GM10248 (cell line): ENCODE measurements around the gene RECQL5.
"Not testable (repeated sequence)": the region's sequence is repeated elsewhere in the genome, so short reads cannot be mapped to it uniquely, and the experiment has no call there.

Source experiments
- CTCF ChIA-PET: fragments of 300-600 bp; sonication (Branson Sonifier 250); formaldehyde crosslinking; extraction: SDS; loops from one replicate; lab custom pipeline; 2021; ENCODE audit warnings: antibody characterized with exemption; lab: Yijun Ruan, JAX
- POLR2A ChIA-PET: fragments of 350-650 bp; sonication (Branson Sonifier 250); formaldehyde crosslinking; extraction: SDS; loops from one replicate; lab custom pipeline; 2020; ENCODE audit warnings: antibody characterized with exemption; lab: Yijun Ruan, JAX
- DNase-seq: peaks from one replicate; pipeline ENCODE4 v3.0.0; 2012; ENCODE audit errors: extremely low spot score
- TF ChIP-seq, protein P1 (sequence below): IDR thresholded peaks from 2 replicates; pipeline ENCODE4 v1.5.1; 2012; ENCODE audit warnings: mild to moderate bottlenecking, low read depth; ENCODE audit errors: extremely low read depth, missing control alignments, control extremely low read depth

Gene RECQL5

DNA sequence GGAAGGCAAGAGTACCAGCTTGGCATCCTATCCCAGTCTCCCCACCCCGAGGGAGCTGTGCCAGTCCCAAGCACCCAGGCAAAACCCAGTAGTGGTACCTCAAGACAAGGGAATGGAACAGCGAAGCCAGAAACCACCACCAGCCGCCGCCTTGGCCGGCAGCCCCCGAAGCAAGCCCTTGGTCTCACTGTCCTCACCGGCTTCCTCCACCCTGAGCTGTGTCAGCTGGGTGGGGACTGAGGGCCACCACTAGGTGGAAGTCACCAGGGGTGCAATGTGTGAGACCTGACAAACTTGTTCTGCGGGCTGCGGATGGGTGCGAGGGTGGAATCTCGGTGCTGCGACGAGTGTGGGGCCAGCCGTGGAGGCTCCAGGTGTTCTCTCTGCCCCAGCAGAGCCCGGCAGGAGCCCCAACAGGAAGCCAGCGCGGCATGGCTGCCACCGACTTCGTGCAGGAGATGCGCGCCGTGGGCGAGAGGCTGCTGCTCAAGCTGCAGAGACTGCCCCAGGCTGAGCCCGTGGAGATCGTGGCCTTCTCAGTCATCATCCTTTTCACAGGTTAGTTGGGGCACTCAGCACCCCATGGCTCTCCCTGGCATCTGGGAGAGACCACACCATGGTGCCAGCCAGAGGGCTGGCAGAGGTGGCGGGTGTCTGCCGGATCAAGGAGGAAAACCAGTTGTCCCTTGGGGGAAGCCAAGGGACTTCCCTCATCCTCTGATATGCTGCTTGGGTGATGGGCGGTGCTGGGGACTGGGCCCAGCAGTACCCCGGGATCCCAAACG lies 27.0 kb downstream of the RECQL5 start:
- TF ChIP-seq, protein P1, sequence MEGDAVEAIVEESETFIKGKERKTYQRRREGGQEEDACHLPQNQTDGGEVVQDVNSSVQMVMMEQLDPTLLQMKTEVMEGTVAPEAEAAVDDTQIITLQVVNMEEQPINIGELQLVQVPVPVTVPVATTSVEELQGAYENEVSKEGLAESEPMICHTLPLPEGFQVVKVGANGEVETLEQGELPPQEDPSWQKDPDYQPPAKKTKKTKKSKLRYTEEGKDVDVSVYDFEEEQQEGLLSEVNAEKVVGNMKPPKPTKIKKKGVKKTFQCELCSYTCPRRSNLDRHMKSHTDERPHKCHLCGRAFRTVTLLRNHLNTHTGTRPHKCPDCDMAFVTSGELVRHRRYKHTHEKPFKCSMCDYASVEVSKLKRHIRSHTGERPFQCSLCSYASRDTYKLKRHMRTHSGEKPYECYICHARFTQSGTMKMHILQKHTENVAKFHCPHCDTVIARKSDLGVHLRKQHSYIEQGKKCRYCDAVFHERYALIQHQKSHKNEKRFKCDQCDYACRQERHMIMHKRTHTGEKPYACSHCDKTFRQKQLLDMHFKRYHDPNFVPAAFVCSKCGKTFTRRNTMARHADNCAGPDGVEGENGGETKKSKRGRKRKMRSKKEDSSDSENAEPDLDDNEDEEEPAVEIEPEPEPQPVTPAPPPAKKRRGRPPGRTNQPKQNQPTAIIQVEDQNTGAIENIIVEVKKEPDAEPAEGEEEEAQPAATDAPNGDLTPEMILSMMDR: no peak
- no peak for DNase-seq
- ChIA-PET POLR2A (no interaction called here), CTCF (interaction anchor here (1.1 to 29.8 kb wide), 5 partner anchors 11 to 109 kb away, joined by 3 to 856 read pairs (median 463); partner anchors contain the start of gene SMIM5)

DNA sequence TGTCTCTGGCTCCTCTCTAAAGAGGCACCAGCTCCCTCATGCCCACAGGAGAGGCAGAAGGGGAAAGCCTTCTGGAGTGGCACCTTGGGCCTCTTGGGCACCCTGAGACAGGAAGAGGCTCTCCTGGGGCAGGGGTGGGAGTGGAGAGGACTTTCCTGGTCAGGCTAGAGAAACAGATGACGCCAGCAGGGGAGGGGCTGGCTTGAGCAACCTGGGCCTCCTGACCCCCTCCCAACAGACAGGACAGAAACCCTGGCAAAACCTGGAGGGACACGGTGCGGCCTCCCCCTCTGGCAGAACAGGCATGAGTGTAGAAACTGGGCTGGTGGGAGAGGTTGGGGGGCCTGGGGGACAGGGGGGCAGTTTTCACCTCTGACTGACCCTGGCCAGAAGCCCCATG lies 27.6 kb downstream of the RECQL5 start:
- no peak for DNase-seq
- CTCF ChIA-PET: interaction anchor here (20.8 to 29.8 kb wide), 2 partner anchors 12 to 110 kb away, joined by 463 to 856 read pairs; a partner anchor contains a TSS
- POLR2A ChIA-PET: no interaction called here
- TF ChIP-seq, protein P1: no peak

DNA sequence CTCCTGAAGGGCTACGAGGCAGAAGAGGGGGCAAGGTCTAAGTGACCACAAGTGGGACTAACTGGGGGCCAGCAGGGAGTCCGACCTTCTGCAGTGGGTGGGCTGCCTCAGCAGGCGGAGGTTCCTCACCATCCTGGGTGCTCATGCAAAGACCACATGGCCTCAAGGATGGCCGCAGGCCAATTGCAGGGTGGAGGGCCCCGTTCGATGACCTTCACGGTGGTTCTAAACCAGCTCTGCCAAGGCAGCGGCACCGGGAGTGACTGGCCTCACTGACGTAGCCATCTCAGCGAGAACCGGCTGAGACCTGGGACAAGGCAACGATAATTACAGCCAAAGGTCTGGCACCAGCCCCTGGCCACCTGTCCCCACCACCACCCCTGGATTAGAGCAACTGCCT lies 28.1 kb downstream of the RECQL5 start:
- TF ChIP-seq, protein P1: no peak
- POLR2A ChIA-PET: no interaction called here
- CTCF ChIA-PET: interaction anchor here (1.4 to 29.8 kb wide), 3 partner anchors 12 to 110 kb away, joined by 6 to 856 read pairs (median 463); a partner anchor contains a TSS
- no peak for DNase-seq

DNA sequence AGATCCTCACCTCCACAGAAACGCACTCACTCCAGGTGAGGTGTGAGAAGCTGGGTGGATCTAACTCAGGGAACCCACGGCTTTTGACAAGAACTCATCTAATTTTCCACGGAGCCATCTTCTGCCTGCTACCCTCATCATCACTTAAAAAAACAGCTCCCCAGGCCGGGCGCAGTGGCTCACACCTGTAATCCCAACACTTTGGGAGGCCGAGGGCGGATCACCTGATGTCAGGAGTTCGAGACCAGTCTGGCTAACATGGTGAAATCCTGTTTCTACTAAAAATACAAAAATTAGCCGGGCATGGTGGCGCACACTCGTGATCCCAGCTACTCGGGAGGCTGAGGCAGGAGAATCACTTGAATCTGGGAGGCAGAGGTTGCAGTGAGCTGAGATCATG lies 28.9 kb downstream of the RECQL5 start:
- ChIA-PET CTCF (interaction anchor here (1.1 to 29.8 kb wide), 6 partner anchors 12 to 111 kb away, joined by 3 to 856 read pairs (median 10); a partner anchor contains a TSS), POLR2A (interaction anchor here (0.5 to 0.6 kb wide), 2 partner anchors 29 to 143 kb away, joined by 3 read pairs; no protein-coding TSS in a partner anchor)
- DNase-seq: not testable (repeated sequence)

GRCh38 chr17:75637551-75637950 lies 29.4 kb downstream of the RECQL5 start:
- ChIA-PET CTCF (interaction anchor here (0.9 to 29.8 kb wide), 7 partner anchors 12 to 112 kb away, joined by 3 to 856 read pairs (median 6); a partner anchor contains a TSS), POLR2A (interaction anchor here (0.5 kb wide), 1 partner anchor 144 kb away, joined by 3 read pairs; no protein-coding TSS in a partner anchor)
- DNase-seq: no peak
- TF ChIP-seq, protein P1: no peak

- DNase-seq: no peak
- ChIA-PET POLR2A (no interaction called here), CTCF (interaction anchor here (0.9 to 29.8 kb wide), 8 partner anchors 11 to 112 kb away, joined by 3 to 856 read pairs (median 5); a partner anchor contains a TSS)
- TF ChIP-seq, protein P1: no peak
Observed at GRCh38 chr17:75637143-75637538, 29.8 kb downstream of the RECQL5 start.
